Lower leg skin (tissue), 4 donors: Measurements from ENCODE around the gene GATB. TPM values are rescaled to one million over a fixed set of nuclear protein-coding genes. Genes with fewer than 3 reads are reported as not detected.

Source experiments
- DNase-seq, 2 donors: peaks; one replicate each; pipeline ENCODE4 v3.0.0-alpha.2; 2019; ENCODE audit warnings: low spot score in 2 of 2
- H3K4me3 ChIP-seq: fragments of 200-600 bp; sonication (generic); 2 replicates; pipeline ENCODE4 v1.5.1; 2017; ENCODE audit warnings: mild to moderate bottlenecking, low read depth; ENCODE audit not compliant: poor library complexity, severe bottlenecking
- CTCF ChIP-seq, 3 donors: fragments of 450-650 bp; IDR thresholded peaks; one replicate each; pipeline ENCODE4 v1.5.1; 2016; ENCODE audit warnings: antibody characterized with exemption in 3 of 3, mild to moderate bottlenecking in 3 of 3, moderate library complexity in 2 of 3
- POLR2A ChIP-seq, 2 donors: fragments of 450-650 bp; IDR thresholded peaks; one replicate each; pipeline ENCODE4 v1.6.1; 2016 to 2017; ENCODE audit warnings: antibody characterized with exemption in 2 of 2, mild to moderate bottlenecking in 1 of 2, moderate library complexity in 1 of 2
- WGBS, 2 donors: methylation state at CpG; one replicate each; pipeline ENCODE4 v1.1.5; 2018; 5-methylcytosine and 5-hydroxymethylcytosine counted together
- intact Hi-C: fragments of 100-400 bp; cut with DNase I; formaldehyde crosslinking; loops from one replicate; pipeline ENCODE4 v1.15.0; 2023; ENCODE audit warnings: low total_unique reads
- total RNA-seq, 4 donors: library from RNA; depleted of rRNA; stranded (reverse); fragments of >200 nt; gene quantifications; one replicate each; pipeline ENCODE4 v1.1.0, GENCODE V29; 2016

GATB gene
- total RNA-seq, 4 donors from 2014 or later = 26.9 to 48.4 (median 35.9) TPM

DNA sequence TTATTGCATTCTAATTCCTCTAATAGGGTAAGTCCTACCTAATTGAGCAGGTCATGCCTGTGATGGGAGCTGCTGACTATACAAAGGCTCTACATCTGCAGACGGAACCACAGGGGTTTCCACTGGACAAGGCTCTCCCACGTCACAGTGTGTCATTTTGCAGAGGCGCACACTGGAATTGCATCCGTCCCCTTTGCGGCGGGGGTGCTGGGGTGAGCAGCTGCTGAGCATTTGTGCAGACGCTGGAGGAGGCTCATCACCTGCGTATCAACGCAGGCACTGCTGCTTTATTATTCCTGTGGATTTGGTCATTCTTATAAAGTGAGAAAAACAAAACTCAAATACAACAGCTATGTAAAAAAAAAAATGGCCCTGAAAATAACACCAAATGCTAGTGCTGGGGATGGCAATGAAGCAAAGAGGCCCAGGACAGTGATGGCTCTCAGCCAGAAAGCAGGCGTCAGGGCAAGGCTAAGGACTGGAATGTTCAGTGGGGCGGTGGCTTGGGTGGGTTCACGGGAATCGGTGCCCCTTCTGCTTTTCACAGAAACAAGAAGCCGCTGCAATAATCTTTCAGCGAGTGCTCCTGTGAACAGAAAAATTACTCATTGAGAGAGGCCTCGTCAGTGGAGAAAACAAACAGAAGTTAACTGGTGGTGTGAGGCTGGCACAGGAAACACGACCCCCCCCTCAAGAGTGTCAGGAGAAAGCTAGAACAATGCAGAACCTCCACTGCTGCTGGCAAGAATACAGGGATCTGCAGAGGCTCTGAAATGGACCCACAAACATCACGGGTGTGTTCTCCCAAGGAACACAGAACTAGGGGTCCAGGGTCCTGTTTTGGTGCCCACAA, 67.8 kb downstream of the GATB start:
- DNase-seq = no peak
- 85% methylated on average over 18 of the region's 18 CpGs for WGBS, 2 donors
- no peak overlapping the region for H3K4me3 ChIP-seq
- intact Hi-C loops = no loop called here
- TF ChIP-seq CTCF (IDR thresholded peaks at IDR 0.05) (no peak), POLR2A (IDR thresholded peaks at IDR 0.05) (no peak)

GRCh38 chr4:151692443-151692782, 68.4 kb downstream of the GATB start:
- TF ChIP-seq POLR2A (IDR thresholded peaks at IDR 0.05) (no peak), CTCF (IDR thresholded peaks at IDR 0.05) (no peak)
- WGBS, 2 donors = 83 to 88% methylated on average over 6 of the region's 6 CpGs
- DNase-seq = no peak
- no peak overlapping the region for H3K4me3 ChIP-seq
- intact Hi-C loops = no loop called here

- 66 to 79% methylated on average over 14 of the region's 14 CpGs for WGBS, 2 donors
- peak in 1 of 2 donors; percentile 36 for DNase-seq
Observed at GRCh38 chr4:151691639-151692442, 69.0 kb downstream of the GATB start.

GRCh38 chr4:151690876-151691275, 69.9 kb downstream of the GATB start:
- H3K4me3 ChIP-seq = no peak overlapping the region
- WGBS, 2 donors = 31% methylated on average over 4 of the region's 4 CpGs
- intact Hi-C loops = no loop called here
- TF ChIP-seq CTCF (IDR thresholded peaks at IDR 0.05) (no peak), POLR2A (IDR thresholded peaks at IDR 0.05) (no peak)
- no peak for DNase-seq

More at GRCh38 chr4:151691639-151692442, 69.0 kb downstream of the GATB start:
- H3K4me3 ChIP-seq = no peak overlapping the region
- no peak for TF ChIP-seq POLR2A (IDR thresholded peaks at IDR 0.05)
- TF ChIP-seq CTCF (IDR thresholded peaks at IDR 0.05) = no peak
- intact Hi-C loops = no loop called here

DNA sequence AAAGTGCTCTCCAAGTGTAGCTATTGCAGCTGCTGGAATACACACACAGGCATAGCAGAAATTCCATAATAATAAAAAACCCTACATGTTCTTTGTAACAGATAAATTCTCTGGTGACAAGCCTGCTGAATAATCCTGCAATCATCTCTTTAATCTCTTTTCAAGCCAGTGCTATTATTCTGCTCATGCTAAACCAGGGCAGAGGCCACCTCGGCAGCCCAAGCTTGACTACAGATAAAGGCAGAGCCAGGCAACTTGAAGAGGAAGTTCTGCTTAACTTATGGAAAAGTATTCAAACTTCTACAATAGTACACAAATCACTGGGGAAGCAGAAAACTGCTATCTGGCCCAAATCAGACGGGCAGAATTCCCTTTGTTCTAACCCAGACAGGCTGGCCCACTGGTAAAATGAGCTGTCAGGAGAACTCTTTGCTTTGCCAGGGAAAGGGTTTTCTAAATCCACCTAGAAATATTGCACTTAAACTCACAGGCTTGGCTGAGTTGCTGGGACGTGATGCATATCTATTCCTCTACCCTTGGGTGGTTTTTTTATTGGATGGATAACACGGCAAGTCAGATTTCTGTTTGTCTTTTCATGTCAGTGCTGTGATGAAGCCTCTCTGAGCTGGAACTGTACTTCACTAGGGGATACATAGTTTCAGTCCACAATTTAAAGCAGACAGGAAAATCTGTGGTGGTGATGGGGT, 70.5 kb downstream of the GATB start:
- DNase-seq = no peak
- no peak overlapping the region for H3K4me3 ChIP-seq
- WGBS, 2 donors = 20 to 26% methylated on average over 4 of the region's 4 CpGs
- TF ChIP-seq CTCF (IDR thresholded peaks at IDR 0.05) = no peak
- TF ChIP-seq POLR2A (IDR thresholded peaks at IDR 0.05) = no peak
- intact Hi-C loops = no loop called here
